ENCODE data around the gene ARFGEF2.
"Not testable (repeated sequence)": the region's sequence is repeated elsewhere in the genome, so short reads cannot be mapped to it uniquely, and the experiment has no call there.

Gene ARFGEF2

GRCh38 chr20:49054056-49054643 lies 132.6 kb downstream of the ARFGEF2 start:
- DNase-seq (ENCODE audit: low read depth in 2 of 2, low spot score in 1 of 2): no peak

GRCh38 chr20:49063279-49063678 lies 141.8 kb downstream of the ARFGEF2 start:
- DNase-seq (ENCODE audit: low read depth in 2 of 2, low spot score in 1 of 2): no peak

- DNase-seq (ENCODE audit: low read depth in 2 of 2, low spot score in 1 of 2): no peak
These were observed 153.0 kb downstream of the ARFGEF2 start for GRCh38 chr20:49074521-49074920.

- DNase-seq (ENCODE audit: low read depth in 2 of 2, low spot score in 1 of 2): no peak
These were observed 156.8 kb downstream of the ARFGEF2 start for GRCh38 chr20:49078310-49078709.

- DNase-seq (ENCODE audit: low read depth in 2 of 2, low spot score in 1 of 2): not testable (repeated sequence)
These were observed 160.8 kb downstream of the ARFGEF2 start for GRCh38 chr20:49082295-49082694.

Data from stimulated activated CD8-positive, alpha-beta memory T cell treated with anti-CD3 and anti-CD28 coated beads, Interleukin-4, amount 100 ng/mL, for 1 hour (primary cell).